WTC11 (cell line): ENCODE measurements around the gene KIFBP. TPM values are rescaled to one million over a fixed set of nuclear protein-coding genes. Genes with fewer than 3 reads are reported as not detected.

Experiments
- ATAC-seq: fragments of 200-7000 bp; cut with Tn5 transposase; 2 replicates; pipeline ENCODE4 v1.10.0; 2021; ENCODE audit warnings: mild to moderate bottlenecking, moderate library complexity
- CTCF ChIA-PET: fragments of 300-600 bp; sonication (Branson Sonifier 250); formaldehyde crosslinking; loops from one replicate; lab custom pipeline; 2021; ENCODE audit warnings: antibody characterized with exemption; lab: Charles Lee
- POLR2A ChIA-PET: fragments of 350-600 bp; sonication (Branson Sonifier 250); formaldehyde crosslinking; loops from one replicate; lab custom pipeline; 2021; ENCODE audit warnings: antibody characterized with exemption; lab: Charles Lee
- DNase-seq: peaks from one replicate; pipeline ENCODE4 v3.0.0; 2021; ENCODE audit warnings: low spot score
- H3K27ac Mint-ChIP-seq: 2 replicates; pipeline ENCODE4 v1.8.0; 2021; ENCODE audit warnings: mixed read lengths
- H3K27me3 Mint-ChIP-seq: 2 replicates; pipeline ENCODE4 v1.8.0; 2021; ENCODE audit warnings: low read depth, mild to moderate bottlenecking, moderate library complexity, mixed read lengths
- H3K36me3 Mint-ChIP-seq: 2 replicates; pipeline ENCODE4 v1.8.0; 2021; ENCODE audit warnings: mixed read lengths
- H3K4me1 Mint-ChIP-seq: 2 replicates; pipeline ENCODE4 v1.8.0; 2022; ENCODE audit warnings: mixed read lengths
- H3K4me3 Mint-ChIP-seq: 2 replicates; pipeline ENCODE4 v1.8.0; 2021; ENCODE audit warnings: mild to moderate bottlenecking, moderate library complexity, mixed read lengths
- H3K9me3 Mint-ChIP-seq: 2 replicates; pipeline ENCODE4 v1.8.0; 2021; ENCODE audit warnings: mixed read lengths
- ATF1 ChIP-seq: sonication (generic); formaldehyde crosslinking; IDR thresholded peaks from 2 replicates; pipeline ENCODE4 v1.8.1; 2023; ENCODE audit warnings: mild to moderate bottlenecking, moderate library complexity, missing genetic modification reagents
- FOXK1 ChIP-seq: sonication (generic); formaldehyde crosslinking; IDR thresholded peaks from 2 replicates; pipeline ENCODE4 v1.8.0; 2022; ENCODE audit warnings: mild to moderate bottlenecking, moderate library complexity, missing genetic modification reagents
- FOXP1 ChIP-seq: sonication (generic); formaldehyde crosslinking; IDR thresholded peaks from 2 replicates; pipeline ENCODE4 v1.8.0; 2022; ENCODE audit warnings: missing genetic modification reagents, mild to moderate bottlenecking, moderate library complexity, borderline replicate concordance
- GABPB1 ChIP-seq: sonication (generic); formaldehyde crosslinking; IDR thresholded peaks from 2 replicates; pipeline ENCODE4 v1.8.1; 2023; ENCODE audit warnings: mild to moderate bottlenecking, missing genetic modification reagents
- HMGA2 ChIP-seq: fragments of 250-450 bp; sonication (Bioruptor Pico); IDR thresholded peaks from 2 replicates; pipeline ENCODE4 v1.4.0; 2021; ENCODE audit warnings: mild to moderate bottlenecking, moderate library complexity
- HMGXB4 ChIP-seq: sonication (generic); formaldehyde crosslinking; IDR thresholded peaks from 2 replicates; pipeline ENCODE4 v1.8.1; 2023; ENCODE audit warnings: mild to moderate bottlenecking, moderate library complexity, missing genetic modification reagents
- IRF2 ChIP-seq: sonication (generic); formaldehyde crosslinking; IDR thresholded peaks from 2 replicates; pipeline ENCODE4 v1.8.0; 2022; ENCODE audit warnings: low read depth, missing genetic modification reagents, borderline replicate concordance
- JAZF1 ChIP-seq: fragments of 250-450 bp; sonication (Bioruptor Pico); IDR thresholded peaks from 2 replicates; pipeline ENCODE4 v1.9.0; 2021; ENCODE audit warnings: moderate library complexity, mild to moderate bottlenecking, inconsistent platforms
- JUN ChIP-seq: sonication (generic); formaldehyde crosslinking; IDR thresholded peaks from 2 replicates; pipeline ENCODE4 v1.8.0; 2023; ENCODE audit warnings: mild to moderate bottlenecking, missing genetic modification reagents
- MYBL2 ChIP-seq: sonication (generic); formaldehyde crosslinking; IDR thresholded peaks from 2 replicates; pipeline ENCODE4 v1.8.1; 2023; ENCODE audit warnings: mild to moderate bottlenecking, moderate library complexity, missing genetic modification reagents
- ZNF121 ChIP-seq: sonication (generic); formaldehyde crosslinking; IDR thresholded peaks from 2 replicates; pipeline ENCODE4 v1.8.0; 2023; ENCODE audit warnings: missing genetic modification reagents
- total RNA-seq: library from RNA; stranded (reverse); gene quantifications from 3 replicates; pipeline ENCODE4 v1.2.3, GENCODE V29; 2021
- TF ChIP-seq, protein P1 (sequence below): sonication (generic); formaldehyde crosslinking; IDR thresholded peaks from 2 replicates; pipeline ENCODE4 v1.8.0; 2022; ENCODE audit warnings: mild to moderate bottlenecking, missing genetic modification reagents
- TF ChIP-seq, protein P2 (sequence below): sonication (generic); formaldehyde crosslinking; IDR thresholded peaks from 2 replicates; pipeline ENCODE4 v1.8.0; 2023; ENCODE audit warnings: missing genetic modification reagents

Gene KIFBP
- total RNA-seq, 1 experiment from 2014 or later, result 31.2 TPM

DNA sequence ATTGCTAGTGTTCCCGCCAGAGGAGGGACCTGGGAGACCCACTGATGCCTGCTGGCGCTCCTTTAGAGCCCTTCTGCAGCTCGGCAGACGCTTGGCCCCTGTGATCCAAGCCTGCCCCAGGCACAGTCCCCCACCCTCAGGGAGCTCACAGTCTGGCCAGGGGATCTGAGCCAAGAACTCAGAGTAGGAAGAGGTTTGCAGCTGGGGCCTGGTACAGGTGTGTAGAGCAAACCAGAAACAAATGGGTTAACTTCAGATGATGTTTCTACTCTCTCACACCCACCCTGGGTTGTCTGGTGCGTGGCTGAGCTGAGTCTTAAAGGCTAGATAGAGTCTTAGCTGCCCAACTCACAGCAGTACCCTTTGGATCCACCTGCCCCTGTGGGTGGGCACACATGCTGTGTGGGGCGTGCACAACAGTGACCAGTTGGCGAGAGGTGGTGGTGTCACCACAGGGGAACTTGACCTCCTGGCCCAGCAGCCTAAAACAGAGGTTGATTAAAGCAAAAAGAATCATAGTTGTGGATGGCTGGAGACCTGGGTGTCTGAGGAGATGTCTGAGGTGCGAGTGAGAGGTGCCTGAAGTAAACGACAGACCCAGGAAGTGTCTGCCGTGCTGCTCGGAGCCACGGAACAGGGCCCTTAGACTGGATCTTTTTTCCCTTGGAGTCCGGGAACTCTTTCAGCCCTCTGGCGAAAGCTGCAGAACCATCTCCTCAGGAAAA is 68.1 kb downstream of the KIFBP start (continued):
- TF ChIP-seq JAZF1 (CRISPR knock-in tag) (no peak), IRF2 (CRISPR knock-in tag) (no peak), GABPB1 (CRISPR knock-in tag) (no peak), JUN (CRISPR knock-in tag) (no peak), HMGA2 (CRISPR knock-in tag) (no peak)

DNA sequence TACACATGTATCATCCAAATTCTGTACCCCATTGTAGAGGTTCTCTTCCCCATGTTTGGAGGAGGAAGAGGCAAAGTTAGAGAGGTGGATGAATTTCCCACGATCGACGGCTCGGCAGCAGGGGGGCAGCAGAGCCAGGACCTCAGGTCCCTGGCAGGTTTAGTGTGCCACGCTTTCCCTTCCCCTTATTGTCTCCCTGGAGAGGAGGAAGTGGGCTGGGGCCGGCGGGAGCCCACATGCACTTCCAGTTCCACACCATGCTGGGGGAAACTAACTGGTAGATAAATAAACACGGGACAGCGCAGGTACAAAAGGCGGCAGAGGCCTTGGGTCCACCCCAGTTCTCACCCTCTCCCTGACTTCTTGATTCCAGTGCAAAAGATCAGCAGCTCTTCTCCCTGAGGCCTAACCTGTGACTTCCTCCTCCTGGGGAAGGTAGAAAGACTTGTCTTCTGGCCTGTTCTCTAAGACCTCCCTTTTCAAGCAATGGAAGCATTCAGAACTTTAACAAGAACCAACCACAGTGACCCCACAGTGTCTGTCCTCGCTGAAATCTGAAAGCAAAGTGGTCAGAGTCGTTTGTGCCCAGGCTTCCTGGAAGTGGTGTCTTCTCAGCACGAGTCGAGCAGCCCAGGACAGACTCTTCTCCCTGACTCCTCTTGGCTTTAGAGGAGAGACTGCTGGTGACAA is 68.8 kb downstream of the KIFBP start:
- DNase-seq, result no peak
- no peak overlapping the region for H3K4me3 Mint-ChIP-seq

GRCh38 chr10:69057951-69058297 is 69.3 kb downstream of the KIFBP start:
- TF ChIP-seq FOXK1 (no peak), HMGXB4 (CRISPR knock-in tag) (no peak), FOXP1 (no peak)
- TF ChIP-seq, protein P1, sequence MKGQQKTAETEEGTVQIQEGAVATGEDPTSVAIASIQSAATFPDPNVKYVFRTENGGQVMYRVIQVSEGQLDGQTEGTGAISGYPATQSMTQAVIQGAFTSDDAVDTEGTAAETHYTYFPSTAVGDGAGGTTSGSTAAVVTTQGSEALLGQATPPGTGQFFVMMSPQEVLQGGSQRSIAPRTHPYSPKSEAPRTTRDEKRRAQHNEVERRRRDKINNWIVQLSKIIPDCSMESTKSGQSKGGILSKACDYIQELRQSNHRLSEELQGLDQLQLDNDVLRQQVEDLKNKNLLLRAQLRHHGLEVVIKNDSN (CRISPR knock-in tag), result no peak
- TF ChIP-seq, protein P2, sequence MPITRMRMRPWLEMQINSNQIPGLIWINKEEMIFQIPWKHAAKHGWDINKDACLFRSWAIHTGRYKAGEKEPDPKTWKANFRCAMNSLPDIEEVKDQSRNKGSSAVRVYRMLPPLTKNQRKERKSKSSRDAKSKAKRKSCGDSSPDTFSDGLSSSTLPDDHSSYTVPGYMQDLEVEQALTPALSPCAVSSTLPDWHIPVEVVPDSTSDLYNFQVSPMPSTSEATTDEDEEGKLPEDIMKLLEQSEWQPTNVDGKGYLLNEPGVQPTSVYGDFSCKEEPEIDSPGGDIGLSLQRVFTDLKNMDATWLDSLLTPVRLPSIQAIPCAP, result no peak
- Mint-ChIP-seq H3K27ac (no peak overlapping the region), H3K36me3 (no peaks in the 10 kb centered on the region), H3K4me1 (peaks cover 13% of the 10 kb centered on the region), H3K9me3 (no peaks in the 10 kb centered on the region), H3K27me3 (peaks cover 3% of the 10 kb centered on the region; the same call in 1 of the 2 replicates), H3K4me3 (no peak overlapping the region)
- no peak for DNase-seq
- CTCF ChIA-PET, result no interaction called here
- POLR2A ChIA-PET, result no interaction called here
- ATAC-seq, result no peak

More for the DNA sequence above, 68.8 kb downstream of the KIFBP start:
- POLR2A ChIA-PET, result no interaction called here
- H3K27ac Mint-ChIP-seq, result no peak overlapping the region
- H3K36me3 Mint-ChIP-seq, result no peaks in the 10 kb centered on the region
- H3K4me1 Mint-ChIP-seq, result peaks cover 15% of the 10 kb centered on the region
- no peaks in the 10 kb centered on the region for H3K9me3 Mint-ChIP-seq
- ATAC-seq, result peak; percentile 62; the same call in 1 of the 2 replicates
- CTCF ChIA-PET, result no interaction called here
- no peak for TF ChIP-seq ATF1 (CRISPR knock-in tag)
- H3K27me3 Mint-ChIP-seq, result peaks cover 3% of the 10 kb centered on the region; the same call in 1 of the 2 replicates

DNA sequence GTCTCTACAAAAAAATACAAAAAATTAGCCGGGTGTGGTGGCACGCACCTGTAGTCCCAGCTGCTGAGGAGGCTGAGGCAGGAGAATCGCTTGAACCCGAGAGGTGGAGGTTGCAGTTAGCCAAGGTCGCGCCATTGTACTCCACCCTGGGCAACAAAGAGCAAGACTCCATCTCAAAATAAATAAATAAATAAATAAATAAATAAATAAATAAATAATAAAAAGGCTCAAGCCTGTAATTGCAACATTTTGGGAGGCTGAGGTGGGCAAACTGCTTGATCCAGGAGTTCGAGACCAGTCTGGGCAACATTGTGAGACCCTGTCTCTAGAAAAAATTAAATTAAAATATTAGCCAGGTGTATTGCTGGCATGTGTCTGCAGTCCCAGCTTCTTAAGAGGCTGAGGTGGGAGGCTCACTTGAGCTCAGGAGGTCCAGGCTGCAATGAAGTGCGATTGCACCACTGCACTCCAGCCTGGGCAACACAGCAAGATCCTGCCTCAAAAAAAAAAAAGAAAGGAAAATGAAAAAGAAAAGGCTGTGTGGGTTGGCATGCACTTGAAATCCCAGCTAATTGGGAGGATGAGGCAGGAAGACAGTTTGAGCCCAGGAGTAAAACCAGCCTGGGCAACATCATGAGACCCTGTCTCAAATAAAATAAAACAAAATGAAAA is 71.7 kb downstream of the KIFBP start:
- no peak for TF ChIP-seq MYBL2 (CRISPR knock-in tag)
- TF ChIP-seq ZNF121 (CRISPR knock-in tag), result 0 out of 2 replicates have a peak, but pooled peaks have one; percentile 24
- CTCF ChIA-PET, result interaction anchor here (0.7 kb wide), 2 partner anchors 13 to 89 kb away, joined by 3 read pairs; no protein-coding TSS in a partner anchor
- no peak overlapping the region for H3K4me3 Mint-ChIP-seq
- POLR2A ChIA-PET, result interaction anchor here (0.7 kb wide), 1 partner anchor 581 kb away, joined by 8 read pairs; no protein-coding TSS in a partner anchor
- ATAC-seq (no peak), DNase-seq (no peak)
- no peaks in the 10 kb centered on the region for H3K36me3 Mint-ChIP-seq
- H3K4me1 Mint-ChIP-seq, result peaks cover 13% of the 10 kb centered on the region
- no peaks in the 10 kb centered on the region for H3K9me3 Mint-ChIP-seq
- H3K27me3 Mint-ChIP-seq, result peaks cover 3% of the 10 kb centered on the region; the same call in 1 of the 2 replicates
- H3K27ac Mint-ChIP-seq, result no peak overlapping the region
